B cell (primary cell): ENCODE results near the gene TNPO2. TPM values are rescaled to one million over a fixed set of nuclear protein-coding genes. Genes with fewer than 3 reads are reported as not detected.

Experiments
- ATAC-seq: fragments of 200-7000 bp; cut with Tn5 transposase; one replicate; pipeline ENCODE4 v1.10.0; 2021; ENCODE audit warnings: low read depth, mild to moderate bottlenecking, moderate number of reproducible peaks, moderate library complexity
- CTCF ChIA-PET: fragments of 350-600 bp; sonication (Branson Sonifier 250); formaldehyde crosslinking; loops from one replicate; lab custom pipeline; 2021; ENCODE audit warnings: antibody characterized with exemption, inconsistent platforms; lab: Charles Lee
- POLR2A ChIA-PET: fragments of 350-600 bp; sonication (Branson Sonifier 250); formaldehyde crosslinking; loops from one replicate; lab custom pipeline; 2021; ENCODE audit warnings: antibody characterized with exemption; lab: Charles Lee
- DNase-seq: peaks from one replicate; pipeline ENCODE4 v3.0.0; 2013
- H2AFZ ChIP-seq: 2 replicates; pipeline ENCODE4 v1.6.1; 2012; ENCODE audit warnings: mild to moderate bottlenecking, low read depth, low read length; ENCODE audit not compliant: insufficient read depth, poor library complexity, severe bottlenecking
- H3K27ac ChIP-seq, 2 donors: 1 replicate in 1 of 2; 2 replicates in 1 of 2; pipeline ENCODE4 v1.5.1; 2012 to 2013; ENCODE audit warnings: low read length in 2 of 2, mild to moderate bottlenecking in 2 of 2, moderate library complexity in 1 of 2
- H3K27me3 ChIP-seq, 4 experiments: fragments of 200-600 bp in 1 of 4; sonication (generic) in 1 of 4; replicated peaks in 1 of 4; 1 replicate in 2 of 4; 2 replicates in 2 of 4; pipeline versions ENCODE4 v1.6.1 to v1.7.0; 2013 to 2016; ENCODE audit warnings: low read length in 3 of 4, mild to moderate bottlenecking in 2 of 4, mixed read lengths in 1 of 4, moderate library complexity in 1 of 4; ENCODE audit not compliant: insufficient read depth in 4 of 4, control insufficient read depth in 3 of 4; ENCODE audit errors: control extremely low read depth in 1 of 4
- H3K36me3 ChIP-seq, 2 experiments: replicated peaks in 1 of 2; 1 replicate in 1 of 2; 2 replicates in 1 of 2; pipeline versions ENCODE4 v1.6.1 to v1.7.1; 2013; ENCODE audit warnings: low read length in 1 of 2; ENCODE audit not compliant: insufficient read depth in 2 of 2, control insufficient read depth in 1 of 2; ENCODE audit errors: control extremely low read depth in 1 of 2, extremely low read depth in 1 of 2
- H3K4me1 ChIP-seq, 2 donors: fragments of 200-600 bp in 1 of 2; sonication (generic) in 1 of 2; 1 replicate in 1 of 2; 2 replicates in 1 of 2; pipeline versions ENCODE4 v1.5.1 to v1.6.1; 2013 to 2017; ENCODE audit warnings: low read length in 2 of 2; ENCODE audit not compliant: control insufficient read depth in 2 of 2, insufficient read depth in 2 of 2
- H3K4me2 ChIP-seq: replicated peaks from 2 replicates; pipeline ENCODE3; 2012; ENCODE audit warnings: mild to moderate bottlenecking, low read depth, low read length; ENCODE audit not compliant: poor library complexity, severe bottlenecking
- H3K4me3 ChIP-seq, 5 experiments: fragments of 200-600 bp in 1 of 5; sonication (generic) in 1 of 5; 1 replicate in 3 of 5; 2 replicates in 2 of 5; pipeline versions ENCODE4 v1.5.1 to v1.7.0; 2011 to 2016; ENCODE audit warnings: low read length in 4 of 5, mild to moderate bottlenecking in 4 of 5, low read depth in 2 of 5, control low read depth in 1 of 5, moderate library complexity in 1 of 5; ENCODE audit not compliant: insufficient read depth in 1 of 5; ENCODE audit errors: control extremely low read depth in 1 of 5, extremely low read depth in 1 of 5
- H3K79me2 ChIP-seq: fragments of 200-600 bp; sonication (generic); one replicate; pipeline ENCODE4 v1.6.0; 2016; ENCODE audit warnings: low read length; ENCODE audit not compliant: control insufficient read depth, insufficient read depth
- H3K9ac ChIP-seq: fragments of 200-600 bp; sonication (generic); 2 replicates; pipeline ENCODE4 v1.6.1; 2017; ENCODE audit warnings: mild to moderate bottlenecking, low read length, moderate library complexity
- H3K9me3 ChIP-seq, 3 donors: one replicate each; pipeline versions ENCODE4 v1.6.1 to v1.7.1; 2013; ENCODE audit warnings: low read length in 2 of 3; ENCODE audit not compliant: control insufficient read depth in 2 of 3, insufficient read depth in 1 of 3; ENCODE audit errors: control extremely low read depth in 1 of 3
- H4K20me1 ChIP-seq: 2 replicates; pipeline ENCODE4 v1.6.0; 2012; ENCODE audit warnings: mild to moderate bottlenecking, low read length; ENCODE audit not compliant: insufficient read depth, control insufficient read depth, poor library complexity, severe bottlenecking
- H3K27ac Mint-ChIP-seq: one replicate; pipeline ENCODE4 v1.8.0; 2021; ENCODE audit warnings: mixed read lengths
- H3K27me3 Mint-ChIP-seq: one replicate; pipeline ENCODE4 v1.8.0; 2021; ENCODE audit warnings: mixed read lengths
- H3K4me1 Mint-ChIP-seq: one replicate; pipeline ENCODE4 v1.8.0; 2021; ENCODE audit warnings: mixed read lengths
- H3K4me3 Mint-ChIP-seq: one replicate; pipeline ENCODE4 v1.8.0; 2021; ENCODE audit warnings: mixed read lengths
- H3K9me3 Mint-ChIP-seq: one replicate; pipeline ENCODE4 v1.8.0; 2022; ENCODE audit warnings: mixed read lengths; ENCODE audit not compliant: insufficient read depth
- EZH2 ChIP-seq: IDR thresholded peaks from 2 replicates; pipeline ENCODE4 v1.6.1; 2012; ENCODE audit warnings: borderline replicate concordance, low read depth, mild to moderate bottlenecking, moderate library complexity, low read length; ENCODE audit not compliant: insufficient read depth, poor library complexity, severe bottlenecking
- WGBS: methylation state at CpG from one replicate; pipeline ENCODE4 v1.1.5; 2013; ENCODE audit warnings: missing lambda C conversion rate; ENCODE audit not compliant: insufficient coverage; 5-methylcytosine and 5-hydroxymethylcytosine counted together
- intact Hi-C: fragments of 100-400 bp; cut with micrococcal nuclease; formaldehyde crosslinking; loops from one replicate; pipeline ENCODE4 v1.10.0; 2022
- polyA plus RNA-seq: library from polyadenylated mRNA; depleted of rRNA; stranded (reverse); fragments of >200 nt; gene quantifications from 2 replicates; pipeline ENCODE4 v1.2.3, GENCODE V29; 2012
- total RNA-seq, 2 donors: library from RNA; stranded (reverse); fragments of 120-200 nt in 1 of 2; gene quantifications; 1 replicate in 1 of 2; 2 replicates in 1 of 2; pipeline versions ENCODE4 v1.2.3 to v1.2.4, GENCODE V29; 2013 to 2022
- TF ChIP-seq, protein P1 (sequence below): fragments of 200-600 bp; IDR thresholded peaks from one replicate; pipeline ENCODE4 v1.8.0; 2022; ENCODE audit warnings: antibody characterized with exemption, mild to moderate bottlenecking

Gene TNPO2
- total and polyA plus RNA-seq, 2 donors (not counting 1 experiment from before 2014, with no cell fraction given): 73.7 to 85.6 TPM

DNA sequence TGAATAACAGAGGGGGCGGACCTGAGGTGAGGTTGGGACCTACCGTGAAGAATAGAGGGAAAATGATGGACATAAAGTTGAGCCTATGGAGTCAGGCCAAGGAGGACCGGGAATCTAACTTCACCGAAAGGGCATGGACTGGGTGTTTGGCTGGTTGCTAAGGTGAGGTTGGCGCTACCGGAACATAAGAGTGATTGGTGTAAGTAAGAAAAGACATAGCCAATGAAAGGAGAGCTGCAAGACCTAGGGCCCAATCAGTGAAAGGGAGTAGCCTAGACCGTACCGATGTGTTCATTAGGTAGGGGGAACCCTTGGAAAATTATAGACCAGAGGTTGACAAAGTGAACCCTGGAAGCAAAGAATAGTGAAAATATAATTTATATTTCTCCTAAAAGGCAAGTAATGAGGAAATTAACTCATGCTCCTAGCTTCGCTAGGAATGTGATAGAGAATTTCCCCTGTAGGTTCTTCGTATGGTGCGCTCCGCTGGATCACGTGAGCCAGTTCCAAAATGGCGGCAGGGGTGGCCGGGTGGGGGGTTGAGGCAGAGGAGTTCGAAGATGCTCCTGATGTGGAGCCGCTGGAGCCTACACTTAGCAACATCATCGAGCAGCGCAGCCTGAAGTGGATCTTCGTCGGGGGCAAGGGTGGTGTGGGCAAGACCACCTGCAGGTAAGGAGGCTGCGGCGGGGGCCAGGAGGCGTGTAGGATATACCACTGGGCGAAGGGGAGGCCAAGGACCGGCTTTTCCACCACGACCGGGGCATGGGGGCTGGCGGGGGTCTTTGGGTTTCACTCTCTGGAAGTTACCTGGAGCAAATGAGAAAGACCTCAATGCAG is 13.5 kb upstream of the TNPO2 start, which contains the start of gene GET3:
Gene GET3 (plus strand): TSS at position 503 of the 840 bp plus-strand sequence. CDS start 9 bp downstream, at position 512.
- Histone ChIP-seq H3K27ac (peak within 1 kb of the TSS; percentile 72 to 94), H3K36me3 (peaks cover 0 to 7% of the 10 kb centered on the region in 2 experiments), H2AFZ (peak within 1 kb of the TSS; percentile 99), H3K9me3 (no peaks in the 10 kb centered on the region), H3K79me2 (peaks cover 63% of the 10 kb centered on the region), H3K4me1 (peaks cover 36 to 43% of the 10 kb centered on the region in 2 donors), H3K4me2 (peak within 1 kb of the TSS; percentile 97), H4K20me1 (peaks cover 21% of the 10 kb centered on the region), H3K27me3 (no peaks in the 10 kb centered on the region), H3K4me3 (peak within 1 kb of the TSS; percentile 67 to 93 (median 86)), H3K9ac (peak within 1 kb of the TSS; percentile 90)
- ChIA-PET POLR2A (interaction anchor here (0.6 to 1.4 kb wide), 6 partner anchors 14 to 1133 kb away, joined by 3 to 6 read pairs (median 3); partner anchors contain the start of gene JUNB), CTCF (interaction anchor here (0.7 to 5.7 kb wide), 9 partner anchors 14 to 173 kb away, joined by 3 to 47 read pairs (median 4); partner anchors contain the start of gene TNPO2)
- DNase-seq: peak; percentile 93
- WGBS: 0% methylated on average over 26 of the region's 29 CpGs
- H3K4me3 Mint-ChIP-seq: peak within 1 kb of the TSS; percentile 100
- peak; percentile 76 for ATAC-seq
- intact Hi-C loops: loop anchor here (1.0 to 5.0 kb wide), 6 partner anchors 38 to 186 kb away; partner anchors contain the start of genes FBXW9, GCDH, HOOK2 and RNASEH2A
- peaks cover 39% of the 10 kb centered on the region for H3K4me1 Mint-ChIP-seq
- no peak for TF ChIP-seq EZH2
- TF ChIP-seq, protein P1, sequence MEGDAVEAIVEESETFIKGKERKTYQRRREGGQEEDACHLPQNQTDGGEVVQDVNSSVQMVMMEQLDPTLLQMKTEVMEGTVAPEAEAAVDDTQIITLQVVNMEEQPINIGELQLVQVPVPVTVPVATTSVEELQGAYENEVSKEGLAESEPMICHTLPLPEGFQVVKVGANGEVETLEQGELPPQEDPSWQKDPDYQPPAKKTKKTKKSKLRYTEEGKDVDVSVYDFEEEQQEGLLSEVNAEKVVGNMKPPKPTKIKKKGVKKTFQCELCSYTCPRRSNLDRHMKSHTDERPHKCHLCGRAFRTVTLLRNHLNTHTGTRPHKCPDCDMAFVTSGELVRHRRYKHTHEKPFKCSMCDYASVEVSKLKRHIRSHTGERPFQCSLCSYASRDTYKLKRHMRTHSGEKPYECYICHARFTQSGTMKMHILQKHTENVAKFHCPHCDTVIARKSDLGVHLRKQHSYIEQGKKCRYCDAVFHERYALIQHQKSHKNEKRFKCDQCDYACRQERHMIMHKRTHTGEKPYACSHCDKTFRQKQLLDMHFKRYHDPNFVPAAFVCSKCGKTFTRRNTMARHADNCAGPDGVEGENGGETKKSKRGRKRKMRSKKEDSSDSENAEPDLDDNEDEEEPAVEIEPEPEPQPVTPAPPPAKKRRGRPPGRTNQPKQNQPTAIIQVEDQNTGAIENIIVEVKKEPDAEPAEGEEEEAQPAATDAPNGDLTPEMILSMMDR: no peak
- no peaks in the 10 kb centered on the region for H3K27me3 Mint-ChIP-seq
- no peaks in the 10 kb centered on the region for H3K9me3 Mint-ChIP-seq
- H3K27ac Mint-ChIP-seq: peak within 1 kb of the TSS; percentile 99
